ENCODE measurements around the gene HAT1. TPM values are rescaled to one million over a fixed set of nuclear protein-coding genes. Genes with fewer than 3 reads are reported as not detected.
A peak's percentile ranks its signal among the peaks of the same experiment; 100 is the strongest.

The HAT1 gene
- total and polyA plus RNA-seq, 4 donors, result 11.8 to 45.1 (median 16.3) TPM

DNA sequence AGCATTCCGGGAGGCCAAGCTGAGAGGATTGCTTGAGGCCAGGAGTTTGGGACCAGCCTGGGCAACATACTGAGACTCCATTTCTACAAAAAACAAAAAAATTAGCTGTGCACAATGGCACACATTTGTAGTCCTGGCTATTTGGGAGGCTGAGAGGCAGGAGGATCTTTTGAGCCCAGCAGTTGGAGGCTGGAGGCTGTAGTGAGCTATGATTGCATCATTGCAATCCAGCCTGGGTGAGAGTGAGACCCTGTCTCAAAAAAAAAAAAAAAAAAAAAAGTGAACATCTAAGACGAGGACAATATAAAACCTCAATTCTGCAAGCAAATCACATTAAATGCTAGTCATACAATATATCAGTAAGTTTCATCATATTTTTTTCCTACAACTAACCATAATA lies 2.8 kb upstream of the HAT1 start:
- Histone ChIP-seq H3K9me3 (ENCODE audit: control insufficient read depth in 4 of 4, low read length in 3 of 4) (no peaks in the 10 kb centered on the region), H3K36me3 (ENCODE audit: control insufficient read depth in 4 of 4, insufficient read depth in 3 of 4, low read depth in 1 of 4, low read length in 3 of 4) (no peaks in the 10 kb centered on the region), H3K27me3 (ENCODE audit: control insufficient read depth in 4 of 4, insufficient read depth in 4 of 4, low read length in 3 of 4) (no peaks in the 10 kb centered on the region), H3K4me1 (ENCODE audit: control insufficient read depth in 4 of 4, insufficient read depth in 4 of 4, low read length in 3 of 4) (peaks cover 3 to 18% (median 7%) of the 10 kb centered on the region in 4 donors), H3K4me3 (ENCODE audit: low read depth in 1 of 3, low read length in 3 of 3) (no peak overlapping the region), H3K9ac (ENCODE audit: low read depth in 1 of 2, low read length in 2 of 2) (no peak overlapping the region), H3K27ac (ENCODE audit: low read depth in 1 of 2, low read length in 2 of 2) (no peak overlapping the region)
- no peak for TF ChIP-seq YY1 (IDR thresholded peaks at IDR 0.05)
- no peak for TF ChIP-seq NR2F2 (IDR thresholded peaks at IDR 0.05)
- TF ChIP-seq HNF4G (IDR thresholded peaks at IDR 0.05), result no peak
- TF ChIP-seq FOXA1 (IDR thresholded peaks at IDR 0.05), result no peak
- no peak for TF ChIP-seq JUND (IDR thresholded peaks at IDR 0.05)
- TF ChIP-seq HNF4A (conservative IDR thresholded peaks at IDR 0.05), result no peak
- TF ChIP-seq, protein P1, sequence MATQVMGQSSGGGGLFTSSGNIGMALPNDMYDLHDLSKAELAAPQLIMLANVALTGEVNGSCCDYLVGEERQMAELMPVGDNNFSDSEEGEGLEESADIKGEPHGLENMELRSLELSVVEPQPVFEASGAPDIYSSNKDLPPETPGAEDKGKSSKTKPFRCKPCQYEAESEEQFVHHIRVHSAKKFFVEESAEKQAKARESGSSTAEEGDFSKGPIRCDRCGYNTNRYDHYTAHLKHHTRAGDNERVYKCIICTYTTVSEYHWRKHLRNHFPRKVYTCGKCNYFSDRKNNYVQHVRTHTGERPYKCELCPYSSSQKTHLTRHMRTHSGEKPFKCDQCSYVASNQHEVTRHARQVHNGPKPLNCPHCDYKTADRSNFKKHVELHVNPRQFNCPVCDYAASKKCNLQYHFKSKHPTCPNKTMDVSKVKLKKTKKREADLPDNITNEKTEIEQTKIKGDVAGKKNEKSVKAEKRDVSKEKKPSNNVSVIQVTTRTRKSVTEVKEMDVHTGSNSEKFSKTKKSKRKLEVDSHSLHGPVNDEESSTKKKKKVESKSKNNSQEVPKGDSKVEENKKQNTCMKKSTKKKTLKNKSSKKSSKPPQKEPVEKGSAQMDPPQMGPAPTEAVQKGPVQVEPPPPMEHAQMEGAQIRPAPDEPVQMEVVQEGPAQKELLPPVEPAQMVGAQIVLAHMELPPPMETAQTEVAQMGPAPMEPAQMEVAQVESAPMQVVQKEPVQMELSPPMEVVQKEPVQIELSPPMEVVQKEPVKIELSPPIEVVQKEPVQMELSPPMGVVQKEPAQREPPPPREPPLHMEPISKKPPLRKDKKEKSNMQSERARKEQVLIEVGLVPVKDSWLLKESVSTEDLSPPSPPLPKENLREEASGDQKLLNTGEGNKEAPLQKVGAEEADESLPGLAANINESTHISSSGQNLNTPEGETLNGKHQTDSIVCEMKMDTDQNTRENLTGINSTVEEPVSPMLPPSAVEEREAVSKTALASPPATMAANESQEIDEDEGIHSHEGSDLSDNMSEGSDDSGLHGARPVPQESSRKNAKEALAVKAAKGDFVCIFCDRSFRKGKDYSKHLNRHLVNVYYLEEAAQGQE (IDR thresholded peaks at IDR 0.05), result no peak
- TF ChIP-seq EGR1 (IDR thresholded peaks at IDR 0.05; ENCODE audit: low read depth in 2 of 2), result no peak
- TF ChIP-seq, protein P2, sequence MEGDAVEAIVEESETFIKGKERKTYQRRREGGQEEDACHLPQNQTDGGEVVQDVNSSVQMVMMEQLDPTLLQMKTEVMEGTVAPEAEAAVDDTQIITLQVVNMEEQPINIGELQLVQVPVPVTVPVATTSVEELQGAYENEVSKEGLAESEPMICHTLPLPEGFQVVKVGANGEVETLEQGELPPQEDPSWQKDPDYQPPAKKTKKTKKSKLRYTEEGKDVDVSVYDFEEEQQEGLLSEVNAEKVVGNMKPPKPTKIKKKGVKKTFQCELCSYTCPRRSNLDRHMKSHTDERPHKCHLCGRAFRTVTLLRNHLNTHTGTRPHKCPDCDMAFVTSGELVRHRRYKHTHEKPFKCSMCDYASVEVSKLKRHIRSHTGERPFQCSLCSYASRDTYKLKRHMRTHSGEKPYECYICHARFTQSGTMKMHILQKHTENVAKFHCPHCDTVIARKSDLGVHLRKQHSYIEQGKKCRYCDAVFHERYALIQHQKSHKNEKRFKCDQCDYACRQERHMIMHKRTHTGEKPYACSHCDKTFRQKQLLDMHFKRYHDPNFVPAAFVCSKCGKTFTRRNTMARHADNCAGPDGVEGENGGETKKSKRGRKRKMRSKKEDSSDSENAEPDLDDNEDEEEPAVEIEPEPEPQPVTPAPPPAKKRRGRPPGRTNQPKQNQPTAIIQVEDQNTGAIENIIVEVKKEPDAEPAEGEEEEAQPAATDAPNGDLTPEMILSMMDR (IDR thresholded peaks at IDR 0.05; ENCODE audit: low read depth, low read length, missing input control), result no peak
- no peak for TF ChIP-seq SP1 (IDR thresholded peaks at IDR 0.05)
- no peak for TF ChIP-seq RAD21 (IDR thresholded peaks at IDR 0.05)
- no peak for TF ChIP-seq GABPA (IDR thresholded peaks at IDR 0.05 in 1 of 2, conservative IDR thresholded peaks at IDR 0.05 in 1 of 2)
- no peak for TF ChIP-seq TAF1 (conservative IDR thresholded peaks at IDR 0.05)
- WGBS, result 90% methylated on average over 2 of the region's 2 CpGs
- no peak for DNase-seq (ENCODE audit: low spot score)

DNA sequence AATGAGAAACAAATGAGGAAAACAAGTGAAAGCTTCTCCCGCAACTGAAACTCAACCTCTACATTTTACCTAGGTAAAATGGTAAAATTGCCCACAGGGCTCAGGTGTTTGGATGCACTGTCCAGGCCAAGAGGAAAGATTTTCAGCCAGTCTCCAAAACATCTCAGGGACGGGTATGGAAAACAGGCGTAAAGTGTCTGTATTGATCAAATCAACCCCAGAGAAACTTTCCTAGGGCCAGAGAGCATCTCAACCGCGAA lies 361 bp upstream of the HAT1 start:
- TF ChIP-seq, protein P1 (IDR thresholded peaks at IDR 0.05), result peak; percentile 30
- TF ChIP-seq TAF1 (conservative IDR thresholded peaks at IDR 0.05) (no peak), HNF4G (IDR thresholded peaks at IDR 0.05) (no peak)
- Histone ChIP-seq H3K9me3 (ENCODE audit: control insufficient read depth in 4 of 4, low read length in 3 of 4) (no peaks in the 10 kb centered on the region), H3K27ac (ENCODE audit: low read depth in 1 of 2, low read length in 2 of 2) (peak overlapping the region; percentile 32 to 76), H3K9ac (ENCODE audit: low read depth in 1 of 2, low read length in 2 of 2) (peak overlapping the region in 1 of 2 donors; percentile 69), H3K4me1 (ENCODE audit: control insufficient read depth in 4 of 4, insufficient read depth in 4 of 4, low read length in 3 of 4) (peaks cover 3 to 18% (median 7%) of the 10 kb centered on the region in 4 donors), H3K36me3 (ENCODE audit: control insufficient read depth in 4 of 4, insufficient read depth in 3 of 4, low read depth in 1 of 4, low read length in 3 of 4) (no peaks in the 10 kb centered on the region), H3K4me3 (ENCODE audit: low read depth in 1 of 3, low read length in 3 of 3) (peak overlapping the region; percentile 29 to 75 (median 62)), H3K27me3 (ENCODE audit: control insufficient read depth in 4 of 4, insufficient read depth in 4 of 4, low read length in 3 of 4) (no peaks in the 10 kb centered on the region)
- 19% methylated on average over 5 of the region's 5 CpGs for WGBS
- DNase-seq (ENCODE audit: low spot score), result no peak

Data from liver (tissue), 9 donors.